IPS-18c (cell line): ENCODE results near the gene DCHS1.

ENCODE experiments used
- H3K4me3 ChIP-seq: 2 replicates; pipeline ENCODE4 v1.7.0; 2013; ENCODE audit warnings: low read depth, mild to moderate bottlenecking, low read length, moderate library complexity; ENCODE audit not compliant: insufficient read depth
- H3K9me3 ChIP-seq: one replicate; pipeline ENCODE4 v1.6.1; 2013; ENCODE audit warnings: mild to moderate bottlenecking, low read length, moderate library complexity; ENCODE audit not compliant: control insufficient read depth, insufficient read depth

Gene DCHS1

GRCh38 chr11:6674862-6675261, 19.3 kb upstream of the DCHS1 start:
- Histone ChIP-seq H3K9me3 (no peaks in the 10 kb centered on the region), H3K4me3 (no peak overlapping the region)

DNA sequence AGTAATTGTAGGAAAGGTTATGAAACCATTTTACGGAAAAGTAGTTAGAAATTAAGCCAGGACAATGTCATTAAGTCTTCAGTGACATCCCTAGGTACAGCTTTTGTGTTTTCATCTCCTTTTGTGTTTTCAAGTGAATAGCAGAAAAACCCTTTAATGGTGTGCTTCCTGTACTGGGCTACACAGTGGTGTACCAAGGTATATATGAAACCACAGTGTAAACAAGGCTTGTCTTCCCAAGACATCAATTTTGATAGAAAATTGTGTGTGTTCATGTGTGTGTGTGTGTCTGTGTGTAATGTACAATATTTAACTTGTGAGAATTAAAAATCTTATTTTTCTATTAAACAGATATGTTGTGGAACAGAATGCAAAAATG, 18.6 kb upstream of the DCHS1 start:
- no peaks in the 10 kb centered on the region for H3K9me3 ChIP-seq
- H3K4me3 ChIP-seq: no peak overlapping the region

DNA sequence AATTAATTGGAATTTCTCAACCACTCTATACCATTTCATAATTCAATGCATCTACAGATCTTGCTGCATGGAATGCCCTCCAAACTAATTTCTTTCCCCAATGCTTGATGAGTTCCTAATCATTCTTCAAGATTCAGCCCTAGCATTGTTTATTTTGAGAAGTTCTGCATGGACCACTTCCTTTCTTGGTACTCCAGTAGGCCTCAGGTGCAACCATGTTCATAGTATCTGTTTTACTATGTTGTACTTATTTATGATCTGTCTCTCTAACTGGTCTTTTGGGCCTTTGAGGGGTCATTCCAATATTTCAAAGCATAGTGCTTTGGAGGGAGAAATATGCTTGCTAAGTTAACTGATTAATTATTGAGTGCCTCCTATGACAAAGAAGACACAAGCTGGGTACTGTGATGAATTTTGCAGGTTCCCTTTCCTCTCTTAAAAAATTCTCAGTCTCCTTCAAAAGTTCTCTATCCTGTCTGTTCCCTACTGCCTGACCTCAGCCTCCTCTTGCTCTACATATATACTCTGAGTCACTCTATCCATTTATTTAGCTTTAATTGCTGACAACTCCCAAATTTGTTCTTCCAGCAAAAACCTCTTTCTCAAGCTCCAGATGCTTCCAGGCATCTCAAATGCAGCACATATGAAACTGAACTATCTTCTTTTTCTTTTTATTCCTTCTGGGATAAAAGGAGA, 18.1 kb upstream of the DCHS1 start:
- no peak overlapping the region for H3K4me3 ChIP-seq
- no peaks in the 10 kb centered on the region for H3K9me3 ChIP-seq

GRCh38 chr11:6671991-6672390, 16.4 kb upstream of the DCHS1 start:
- H3K9me3 ChIP-seq: no peaks in the 10 kb centered on the region

GRCh38 chr11:6670202-6670830, 14.7 kb upstream of the DCHS1 start:
- Histone ChIP-seq H3K9me3 (no peaks in the 10 kb centered on the region), H3K4me3 (no peak overlapping the region)

More at GRCh38 chr11:6671991-6672390, 16.4 kb upstream of the DCHS1 start:
- H3K4me3 ChIP-seq: no peak overlapping the region

GRCh38 chr11:6667733-6668374, 12.2 kb upstream of the DCHS1 start:
- H3K4me3 ChIP-seq: no peak overlapping the region
- H3K9me3 ChIP-seq: no peaks in the 10 kb centered on the region

DNA sequence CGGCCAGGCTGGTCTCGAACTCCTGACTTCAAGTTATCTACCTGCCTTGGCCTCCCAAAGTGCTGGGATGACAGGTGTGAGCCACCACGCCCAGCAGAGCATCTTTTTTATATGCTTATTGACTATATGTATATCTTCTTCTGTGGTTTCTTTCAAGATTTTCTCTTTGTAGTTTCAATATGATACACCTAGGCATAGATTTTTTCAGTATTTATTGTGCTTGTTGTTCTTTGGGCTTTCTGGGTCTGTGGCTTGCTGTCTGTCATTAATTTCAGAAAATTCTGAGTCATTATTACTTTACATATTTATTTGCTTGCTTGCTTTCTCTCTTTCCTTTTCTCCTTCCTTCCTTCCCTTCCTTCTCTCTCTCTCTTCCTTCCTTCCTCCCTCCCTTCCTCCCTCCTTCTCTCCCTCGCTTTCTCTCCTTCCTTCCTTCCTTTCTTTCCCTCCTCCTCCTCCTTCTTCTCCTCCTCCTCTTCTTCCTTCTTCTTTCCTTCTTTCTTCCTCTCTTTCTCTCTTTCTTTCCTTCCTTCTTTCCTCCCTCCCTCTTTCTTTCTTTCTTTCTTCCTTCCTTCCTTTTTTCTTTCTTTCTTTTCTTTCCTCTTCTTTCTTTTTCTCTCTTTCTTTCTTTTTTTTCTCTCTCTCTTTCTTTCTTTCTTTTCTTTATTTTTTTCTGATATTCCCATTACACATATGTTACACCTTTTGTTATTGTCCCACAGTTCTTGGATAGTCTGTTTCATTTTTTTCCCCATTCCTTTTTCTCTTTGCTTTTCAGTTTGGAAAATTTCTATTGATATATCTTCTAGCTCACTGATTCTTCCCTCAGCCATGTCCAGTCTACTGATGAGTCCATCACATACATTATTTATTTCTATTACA, 10.9 kb upstream of the DCHS1 start:
- Histone ChIP-seq H3K4me3 (no peak overlapping the region), H3K9me3 (no peaks in the 10 kb centered on the region)

GRCh38 chr11:6664551-6664950, 8.9 kb upstream of the DCHS1 start:
- no peak overlapping the region for H3K4me3 ChIP-seq
- H3K9me3 ChIP-seq: no peaks in the 10 kb centered on the region

DNA sequence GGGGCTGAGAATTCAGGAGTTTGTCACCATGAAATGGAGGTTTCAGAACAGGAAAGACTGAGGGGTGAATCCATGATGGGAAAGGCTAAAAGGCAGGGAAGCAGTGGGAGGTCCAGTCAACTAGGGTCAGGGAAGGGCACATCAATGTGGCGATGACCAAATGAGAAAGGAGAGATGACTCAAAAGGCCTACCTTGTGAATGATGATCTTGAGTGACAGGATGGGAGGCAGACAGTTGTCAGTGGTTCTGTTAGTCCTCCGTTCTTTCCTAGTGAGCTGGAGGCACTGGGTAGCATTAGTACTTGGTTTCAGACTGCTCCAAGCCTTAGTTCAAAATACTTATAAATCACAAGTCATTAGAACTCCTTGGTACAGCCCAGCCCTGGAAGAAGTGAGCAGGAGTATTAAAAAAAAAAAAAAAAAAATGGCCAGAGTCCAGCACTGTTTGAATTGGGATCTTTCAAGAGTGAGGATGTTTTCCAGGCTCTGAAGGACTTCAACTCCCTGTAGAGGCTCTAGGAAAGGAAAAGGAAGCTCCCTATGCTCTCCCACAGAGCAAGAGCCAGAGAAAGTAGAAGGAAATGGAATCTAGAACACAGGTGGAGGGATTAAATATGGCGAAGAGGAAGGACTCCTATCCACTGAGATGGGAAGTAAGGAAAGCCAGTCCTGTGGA, 8.3 kb upstream of the DCHS1 start:
- H3K9me3 ChIP-seq: no peaks in the 10 kb centered on the region

DNA sequence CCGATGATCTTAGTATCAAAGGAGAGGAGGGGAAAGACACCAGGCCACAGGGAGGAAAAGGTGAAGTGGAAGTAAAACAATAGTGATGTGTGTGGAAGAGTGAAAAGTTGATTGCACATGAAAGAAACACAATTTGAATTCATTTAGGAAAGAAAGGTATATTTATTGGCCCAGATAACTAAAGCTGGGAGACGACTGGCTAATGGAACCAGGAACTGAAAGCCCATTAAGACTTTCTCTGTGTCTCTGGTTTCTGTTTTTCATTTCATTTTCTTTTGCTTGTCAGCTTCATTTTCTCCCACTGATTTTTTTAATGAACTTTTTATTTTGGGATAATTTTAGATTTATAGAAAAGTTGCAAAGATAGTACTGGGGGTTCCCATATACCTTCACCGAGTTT, 5.1 kb upstream of the DCHS1 start:
- no peak overlapping the region for H3K4me3 ChIP-seq

More for the DNA sequence above, 8.3 kb upstream of the DCHS1 start:
- H3K4me3 ChIP-seq: no peak overlapping the region

DNA sequence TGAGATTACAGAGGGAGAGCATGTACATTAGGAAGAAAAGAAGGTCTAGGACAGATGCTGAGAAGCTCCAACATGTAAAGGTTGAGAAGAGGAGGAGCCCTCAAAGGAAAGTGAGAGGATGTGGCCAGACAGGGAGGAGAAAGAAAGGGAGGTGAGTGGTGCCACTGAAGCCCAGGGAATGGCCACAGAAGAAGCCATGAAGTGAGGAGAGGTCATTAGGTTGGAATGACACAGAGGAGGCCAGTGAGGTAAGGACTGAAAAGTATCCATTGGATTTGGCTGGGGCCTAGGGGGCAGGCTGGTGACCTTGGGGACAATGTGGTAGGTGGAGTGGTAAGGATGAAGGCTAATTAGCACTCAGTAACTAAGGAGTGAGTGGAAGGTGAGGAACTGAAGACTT, 3.0 kb upstream of the DCHS1 start:
- Histone ChIP-seq H3K4me3 (no peak overlapping the region), H3K9me3 (no peaks in the 10 kb centered on the region)

More for the DNA sequence above, 5.1 kb upstream of the DCHS1 start:
- no peaks in the 10 kb centered on the region for H3K9me3 ChIP-seq

DNA sequence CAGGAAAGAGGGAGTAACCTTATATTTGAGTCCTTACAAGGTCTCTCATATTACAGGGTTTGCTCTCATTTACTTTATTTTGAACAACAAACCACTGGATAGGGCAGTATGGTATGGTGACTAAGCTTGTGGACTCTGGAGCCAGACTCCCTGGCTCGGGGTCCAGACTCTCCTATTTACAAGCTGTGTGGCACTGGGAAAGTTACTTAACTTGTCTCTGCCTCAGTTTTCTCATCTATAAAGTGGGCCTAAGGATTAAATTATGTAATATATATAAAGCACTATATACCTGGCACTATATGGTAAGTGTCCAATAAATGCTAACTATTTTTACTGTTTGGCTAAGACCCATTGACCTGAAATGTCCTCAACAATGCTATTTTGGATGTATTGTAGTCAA, 1.7 kb upstream of the DCHS1 start:
- Histone ChIP-seq H3K4me3 (no peak overlapping the region), H3K9me3 (no peaks in the 10 kb centered on the region)

GRCh38 chr11:6656936-6657335, 1.3 kb upstream of the DCHS1 start:
- Histone ChIP-seq H3K9me3 (no peaks in the 10 kb centered on the region), H3K4me3 (peak overlapping the region; percentile 68; the same call in 1 of the 2 replicates)

- Histone ChIP-seq H3K9me3 (no peaks in the 10 kb centered on the region), H3K4me3 (peak overlapping the region; percentile 68; the same call in 1 of the 2 replicates)
Observed at GRCh38 chr11:6656584-6656915, 941 bp upstream of the DCHS1 start.

GRCh38 chr11:6655020-6655789, 404 bp downstream of the DCHS1 start:
- H3K4me3 ChIP-seq: peak overlapping the region; percentile 66

DNA sequence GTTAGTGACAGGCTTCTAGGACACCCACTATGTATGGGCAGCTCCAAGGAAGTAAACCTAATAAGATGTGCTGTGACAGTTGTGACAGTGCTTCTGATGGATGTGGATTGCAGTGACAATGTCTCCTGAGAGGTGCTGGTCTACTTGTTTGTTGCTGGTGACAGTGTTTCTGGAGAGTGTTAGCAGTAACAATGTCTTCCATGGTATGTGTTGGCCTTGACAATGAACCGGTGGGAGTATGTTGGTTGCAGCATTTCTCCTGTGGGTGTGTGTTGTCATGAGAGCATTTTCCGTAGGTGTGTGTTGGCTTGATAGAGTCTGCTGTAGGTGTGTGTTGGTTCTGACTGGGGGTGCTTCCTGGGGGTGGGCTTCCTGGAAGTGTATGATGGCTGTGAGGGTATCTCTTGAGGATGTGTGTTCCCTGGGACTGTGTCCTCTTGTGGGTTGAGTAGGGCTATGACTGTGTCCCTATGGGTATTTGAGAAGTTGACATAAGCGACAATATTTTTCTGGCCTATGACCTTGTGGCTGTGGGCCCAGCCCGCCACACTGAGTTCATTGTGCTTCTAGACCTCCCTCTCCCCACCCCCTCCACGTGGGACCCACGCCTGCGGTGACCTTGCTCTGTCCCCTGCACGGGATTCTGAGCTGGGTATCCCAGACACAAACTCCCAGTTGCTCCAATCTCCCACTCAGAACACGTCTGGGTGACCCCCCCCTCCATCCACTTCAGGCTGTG, 1.2 kb downstream of the DCHS1 start:
- Histone ChIP-seq H3K4me3 (peak overlapping the region; percentile 66), H3K9me3 (no peaks in the 10 kb centered on the region)

More at GRCh38 chr11:6655020-6655789, 404 bp downstream of the DCHS1 start:
- H3K9me3 ChIP-seq: no peaks in the 10 kb centered on the region
